ENCODE measurements around the gene CRELD1.

The CRELD1 gene

DNA sequence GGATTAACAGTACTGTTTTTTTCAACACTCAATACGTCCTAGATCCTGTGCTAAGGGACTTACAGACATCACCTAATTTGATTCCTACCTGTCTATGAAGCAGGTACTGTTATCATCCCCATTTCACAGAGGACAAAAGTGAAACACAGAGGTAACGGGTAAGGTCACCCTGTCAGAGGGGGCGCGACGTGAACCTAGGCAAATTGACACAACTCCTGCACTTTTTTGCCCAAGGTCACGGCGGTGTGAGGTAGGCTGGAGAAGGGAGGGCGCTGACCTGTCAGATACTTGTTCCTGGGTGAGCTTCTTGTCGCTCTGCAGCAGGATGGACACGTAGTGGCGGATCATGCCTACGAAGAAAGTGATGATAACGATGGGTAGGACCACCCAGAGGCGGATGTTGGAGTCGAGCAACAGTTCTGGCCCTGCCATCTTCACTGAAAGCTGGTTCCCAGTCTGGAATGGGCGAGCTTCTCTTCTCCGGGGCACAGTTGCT is 52.6 kb downstream of the CRELD1 start:
- Mint-ChIP-seq H3K4me1 (peaks cover 43% of the 10 kb centered on the region), H3K27ac (peak overlapping the region; percentile 95), H3K9me3 (no peaks in the 10 kb centered on the region), H3K4me3 (peak overlapping the region; percentile 97), H3K27me3 (no peaks in the 10 kb centered on the region), H3K36me3 (ENCODE audit: low read depth) (peaks cover 33% of the 10 kb centered on the region)
- no peak for DNase-seq
- peak; percentile 30 for ATAC-seq

DNA sequence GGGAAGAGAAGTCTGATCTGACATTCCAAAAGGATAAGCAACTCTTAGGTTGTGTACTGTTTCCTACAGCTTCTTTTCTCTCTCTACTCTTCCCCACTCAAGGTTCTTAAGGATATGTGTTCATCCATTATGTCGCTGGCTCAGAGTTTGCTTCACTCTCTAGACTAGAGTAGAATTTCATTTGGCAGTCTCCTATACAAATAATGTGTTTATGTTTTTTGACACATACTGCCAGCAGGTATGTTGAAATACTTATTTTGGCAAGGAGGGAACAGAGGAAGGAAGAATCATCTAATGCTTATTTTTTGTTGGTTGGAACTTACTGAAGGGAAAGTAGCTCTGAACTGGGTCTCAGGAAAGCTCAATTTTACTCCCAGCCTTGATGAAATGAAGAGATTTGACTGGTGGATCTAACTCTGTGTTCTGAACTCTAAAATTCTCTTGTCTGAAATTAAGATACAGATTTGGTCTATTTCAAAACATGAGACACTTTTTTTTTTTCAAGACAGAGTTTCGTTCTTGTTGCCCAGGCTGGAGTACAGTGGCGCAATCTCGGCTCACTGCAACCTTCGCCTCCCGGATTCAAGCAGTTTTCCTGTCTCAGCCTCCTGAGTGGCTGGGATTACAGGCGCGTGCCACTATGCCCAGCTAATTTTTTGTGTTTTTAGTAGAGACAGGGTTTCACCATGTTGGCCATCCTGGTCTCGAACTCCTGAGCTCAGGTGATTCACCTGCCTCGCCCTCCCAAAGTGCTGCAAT is 60.6 kb downstream of the CRELD1 start:
- Mint-ChIP-seq H3K9me3 (no peaks in the 10 kb centered on the region), H3K4me1 (peaks cover 2% of the 10 kb centered on the region), H3K27me3 (no peaks in the 10 kb centered on the region), H3K4me3 (no peak overlapping the region), H3K27ac (no peak overlapping the region), H3K36me3 (ENCODE audit: low read depth) (peaks cover 54% of the 10 kb centered on the region)
- DNase-seq (no peak), ATAC-seq (no peak)

Data from activated naive CD8-positive, alpha-beta T cell treated with anti-CD3 and anti-CD28 coated beads, Interleukin-2, amount 50 U/mL, for 24 hours (primary cell).